MM.1S (cell line): ENCODE measurements around the gene RFX7.

Experiments
- EZH2 ChIP-seq: fragments of 300-600 bp; sonication (generic); optimal IDR thresholded peaks from 2 replicates; pipeline ENCODE3; 2017; ENCODE audit warnings: low read depth, mild to moderate bottlenecking, antibody characterized with exemption, low read length, mixed read lengths
- TF ChIP-seq, protein P1 (sequence below): fragments of 300-600 bp; sonication (generic); IDR thresholded peaks from 2 replicates; pipeline ENCODE4 v1.5.1; 2016; ENCODE audit warnings: antibody characterized with exemption, low read length, mixed read lengths

DNA sequence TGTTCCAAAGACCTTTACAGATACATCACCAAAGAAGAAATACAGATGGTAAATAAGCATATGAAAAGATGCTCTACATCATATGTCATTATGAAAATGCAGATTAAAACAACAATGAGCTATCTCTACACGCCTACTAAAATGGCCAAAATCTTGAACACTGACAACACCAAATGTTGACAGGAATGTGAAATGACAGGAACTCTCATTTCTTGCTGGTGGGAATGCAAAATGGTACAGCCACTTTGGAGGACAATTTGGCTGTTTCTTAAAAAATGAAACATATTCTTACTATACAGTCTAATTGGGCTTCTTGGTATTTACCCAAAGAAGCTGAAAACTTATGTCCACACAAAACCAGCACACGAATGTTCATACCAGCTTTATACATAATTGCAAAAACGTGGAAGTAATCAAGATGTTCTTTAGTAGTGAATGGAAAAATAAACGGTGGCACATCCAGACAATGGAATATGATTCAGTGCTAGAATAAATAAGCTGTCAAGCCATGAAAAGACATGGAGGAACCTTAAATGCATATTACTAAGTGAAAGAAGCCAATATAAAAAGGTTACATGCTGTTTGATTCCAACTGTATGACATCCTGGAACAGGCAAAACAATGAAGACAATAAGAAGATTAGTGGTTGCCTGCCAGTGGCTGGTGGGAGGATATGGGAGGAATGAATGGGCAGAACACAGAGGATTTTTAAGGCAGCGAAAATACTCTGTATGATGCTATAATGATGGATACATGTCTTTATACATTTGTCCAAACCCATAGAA, 169.0 kb downstream of the RFX7 start:
- TF ChIP-seq EZH2 = no peak
- TF ChIP-seq, protein P1, sequence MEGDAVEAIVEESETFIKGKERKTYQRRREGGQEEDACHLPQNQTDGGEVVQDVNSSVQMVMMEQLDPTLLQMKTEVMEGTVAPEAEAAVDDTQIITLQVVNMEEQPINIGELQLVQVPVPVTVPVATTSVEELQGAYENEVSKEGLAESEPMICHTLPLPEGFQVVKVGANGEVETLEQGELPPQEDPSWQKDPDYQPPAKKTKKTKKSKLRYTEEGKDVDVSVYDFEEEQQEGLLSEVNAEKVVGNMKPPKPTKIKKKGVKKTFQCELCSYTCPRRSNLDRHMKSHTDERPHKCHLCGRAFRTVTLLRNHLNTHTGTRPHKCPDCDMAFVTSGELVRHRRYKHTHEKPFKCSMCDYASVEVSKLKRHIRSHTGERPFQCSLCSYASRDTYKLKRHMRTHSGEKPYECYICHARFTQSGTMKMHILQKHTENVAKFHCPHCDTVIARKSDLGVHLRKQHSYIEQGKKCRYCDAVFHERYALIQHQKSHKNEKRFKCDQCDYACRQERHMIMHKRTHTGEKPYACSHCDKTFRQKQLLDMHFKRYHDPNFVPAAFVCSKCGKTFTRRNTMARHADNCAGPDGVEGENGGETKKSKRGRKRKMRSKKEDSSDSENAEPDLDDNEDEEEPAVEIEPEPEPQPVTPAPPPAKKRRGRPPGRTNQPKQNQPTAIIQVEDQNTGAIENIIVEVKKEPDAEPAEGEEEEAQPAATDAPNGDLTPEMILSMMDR = no peak
